Superior temporal gyrus (tissue), 1 donor: Measurements from ENCODE around the gene TMEM132E.

ENCODE experiments used
- DNase-seq: peaks from one replicate; pipeline ENCODE4 v3.0.0-alpha.2; 2016; ENCODE audit errors: extremely low spot score

The TMEM132E gene

GRCh38 chr17:34603974-34604373 is 24.6 kb downstream of the TMEM132E start:
- DNase-seq = no peak

GRCh38 chr17:34606763-34607162 is 27.4 kb downstream of the TMEM132E start:
- DNase-seq = no peak

- DNase-seq = no peak
These were observed 28.5 kb downstream of the TMEM132E start for GRCh38 chr17:34607917-34608316.

- DNase-seq = no peak
These were observed 29.8 kb downstream of the TMEM132E start for GRCh38 chr17:34609210-34609609.

- DNase-seq = no peak
These were observed 30.7 kb downstream of the TMEM132E start for GRCh38 chr17:34610039-34610438.

- DNase-seq = no peak
These were observed 31.1 kb downstream of the TMEM132E start for GRCh38 chr17:34610506-34610905.

GRCh38 chr17:34613064-34614019 is 34.0 kb downstream of the TMEM132E start:
- DNase-seq = peak; percentile 25

GRCh38 chr17:34614698-34615097 is 35.3 kb downstream of the TMEM132E start:
- DNase-seq = no peak

GRCh38 chr17:34615326-34615725 is 35.9 kb downstream of the TMEM132E start:
- no peak for DNase-seq

- no peak for DNase-seq
These were observed 36.8 kb downstream of the TMEM132E start for GRCh38 chr17:34616148-34616547.

GRCh38 chr17:34617398-34617797 is 38.0 kb downstream of the TMEM132E start:
- no peak for DNase-seq

GRCh38 chr17:34619687-34620217 is 40.4 kb downstream of the TMEM132E start:
- DNase-seq = no peak

GRCh38 chr17:34620458-34620857 is 41.1 kb downstream of the TMEM132E start:
- no peak for DNase-seq

GRCh38 chr17:34622862-34623623 is 43.7 kb downstream of the TMEM132E start:
- no peak for DNase-seq

- DNase-seq = no peak
These were observed 44.7 kb downstream of the TMEM132E start for GRCh38 chr17:34623856-34624766.

GRCh38 chr17:34624767-34625383 is 45.5 kb downstream of the TMEM132E start:
- no peak for DNase-seq

GRCh38 chr17:34626121-34626681 is 46.8 kb downstream of the TMEM132E start:
- no peak for DNase-seq

GRCh38 chr17:34628879-34629278 is 49.5 kb downstream of the TMEM132E start:
- DNase-seq = no peak

GRCh38 chr17:34633351-34633750 is 54.0 kb downstream of the TMEM132E start:
- no peak for DNase-seq

- DNase-seq = no peak
These were observed 54.4 kb downstream of the TMEM132E start for GRCh38 chr17:34633760-34634159.
